T-helper 1 cell (primary cell): ENCODE measurements around the gene TMEM258.

ENCODE experiments used
- DNase-seq, 5 donors: peaks; one replicate each; pipeline ENCODE4 v3.0.0-alpha.2; 2012 to 2020

The TMEM258 gene

DNA sequence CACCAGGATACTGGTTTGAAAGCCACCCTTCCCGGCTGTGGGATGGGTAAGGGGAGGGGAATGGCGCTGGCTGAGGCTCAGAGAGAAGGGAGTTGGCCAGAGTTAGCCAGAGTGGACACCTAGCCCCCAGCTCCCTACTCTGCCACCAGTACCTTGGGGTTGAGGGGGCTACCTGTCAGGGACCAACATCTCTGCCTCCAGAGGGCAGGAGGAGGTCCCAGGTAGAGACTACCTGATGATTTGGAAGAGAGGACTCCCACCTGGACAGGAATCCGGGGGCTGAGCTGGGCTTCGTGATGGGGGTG lies 36.3 kb downstream of the TMEM258 start:
- DNase-seq, result no peak

GRCh38 chr11:61754534-61755482 lies 37.6 kb downstream of the TMEM258 start:
- no peak for DNase-seq

GRCh38 chr11:61753672-61754071 lies 38.7 kb downstream of the TMEM258 start:
- DNase-seq, result no peak

- no peak for DNase-seq
These were observed 39.4 kb downstream of the TMEM258 start for GRCh38 chr11:61752925-61753521.

DNA sequence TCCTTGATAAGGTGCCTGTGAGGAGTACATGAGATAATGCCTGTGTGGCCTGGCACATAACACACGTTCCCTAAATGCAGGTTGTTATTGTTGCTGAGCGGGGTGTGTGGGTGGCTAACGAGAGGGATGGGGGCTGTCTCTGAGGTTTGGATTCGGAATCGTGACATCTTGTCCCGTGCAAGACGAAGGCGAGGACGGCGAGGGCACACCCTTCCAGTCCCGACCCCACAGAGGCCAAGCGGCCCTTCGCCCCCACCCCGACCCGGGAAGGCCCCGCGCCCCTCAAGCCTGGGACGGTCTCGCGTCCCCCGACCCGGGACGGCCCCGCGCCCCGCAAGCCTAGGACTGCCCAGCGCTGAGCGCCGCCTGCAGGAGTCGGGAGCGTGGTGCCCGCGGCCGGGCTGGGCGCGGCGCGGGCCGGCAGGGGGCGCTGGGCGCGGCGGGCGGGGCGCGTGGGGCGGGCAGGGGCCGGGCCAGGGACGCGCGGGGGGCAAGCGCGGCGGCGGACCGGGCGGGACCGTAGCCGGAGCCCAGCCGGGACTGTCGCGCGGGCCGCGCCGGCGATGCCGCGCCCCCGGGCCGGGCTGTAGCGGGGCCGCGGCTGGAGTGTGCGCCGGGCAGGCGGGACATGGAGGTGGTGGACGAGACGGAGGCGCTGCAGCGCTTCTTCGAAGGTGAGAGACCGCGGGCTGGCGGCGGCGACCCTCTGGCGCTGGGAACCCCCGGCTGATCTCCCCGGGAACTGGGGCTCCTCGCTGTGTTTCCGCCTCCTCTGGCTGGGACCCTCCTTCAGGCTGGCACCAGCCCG lies 40.1 kb downstream of the TMEM258 start, which contains the start of gene MYRF:
Gene MYRF (plus strand): TSS at position 520 of the 808 bp plus-strand sequence. CDS start 109 bp downstream, at position 629.
- DNase-seq, result peak; percentile 28 to 61 (median 39)

DNA sequence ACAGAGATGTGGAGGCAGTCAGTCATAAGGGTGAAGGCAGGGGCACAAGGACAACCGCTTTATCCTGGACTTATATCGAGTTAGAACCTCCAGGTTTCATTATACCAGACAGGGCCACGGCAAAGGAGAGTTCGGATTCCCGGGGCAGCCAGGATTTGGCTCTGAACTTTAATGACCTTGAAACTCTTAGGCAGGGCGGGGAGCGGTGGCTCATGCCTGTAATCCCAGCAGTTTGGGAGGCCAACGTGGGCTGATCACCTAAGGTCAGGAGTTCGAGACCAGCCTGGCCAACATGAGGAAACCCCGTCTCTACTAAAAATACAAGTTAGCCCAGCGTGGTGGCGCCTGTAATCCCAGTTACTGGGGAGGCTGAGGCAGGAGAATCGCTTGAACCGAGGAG lies 41.0 kb downstream of the TMEM258 start:
- no peak for DNase-seq

DNA sequence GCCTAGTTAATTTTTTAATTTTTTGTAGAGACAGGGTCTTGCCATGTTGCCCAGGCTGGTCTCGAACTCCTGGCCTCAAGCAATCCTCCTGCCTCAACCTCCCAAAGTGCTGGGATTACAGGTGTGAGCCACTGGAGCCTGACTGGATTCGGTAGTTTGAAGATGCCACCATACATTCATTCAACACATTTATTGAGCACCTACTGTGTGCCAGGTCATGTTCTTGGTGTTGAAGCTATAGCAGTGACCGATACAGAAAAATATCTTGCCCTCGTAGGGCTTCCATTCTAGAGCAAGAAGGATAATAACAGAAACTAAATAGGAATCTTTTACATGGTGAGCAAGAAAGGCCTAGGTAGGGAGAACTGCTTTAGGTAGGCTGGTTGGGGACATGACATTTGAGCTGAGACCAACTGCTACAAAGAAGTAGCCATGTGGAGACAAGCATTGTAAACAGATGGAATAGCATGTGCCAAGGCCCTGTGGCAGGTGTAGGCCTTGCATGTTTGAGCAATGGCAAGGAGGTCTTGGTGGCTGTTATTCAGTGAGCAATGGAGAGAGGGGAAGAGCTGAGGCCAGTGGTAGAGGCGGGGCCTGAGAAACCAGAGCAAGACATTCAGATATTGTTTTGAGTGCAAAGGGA lies 41.6 kb downstream of the TMEM258 start:
- no peak for DNase-seq

GRCh38 chr11:61749591-61750217 lies 42.7 kb downstream of the TMEM258 start:
- no peak for DNase-seq

- no peak for DNase-seq
These were observed 44.5 kb downstream of the TMEM258 start for GRCh38 chr11:61747967-61748285.

GRCh38 chr11:61747192-61747966 lies 45.0 kb downstream of the TMEM258 start:
- peak in 2 of 5 donors; percentile 12 to 34 for DNase-seq

DNA sequence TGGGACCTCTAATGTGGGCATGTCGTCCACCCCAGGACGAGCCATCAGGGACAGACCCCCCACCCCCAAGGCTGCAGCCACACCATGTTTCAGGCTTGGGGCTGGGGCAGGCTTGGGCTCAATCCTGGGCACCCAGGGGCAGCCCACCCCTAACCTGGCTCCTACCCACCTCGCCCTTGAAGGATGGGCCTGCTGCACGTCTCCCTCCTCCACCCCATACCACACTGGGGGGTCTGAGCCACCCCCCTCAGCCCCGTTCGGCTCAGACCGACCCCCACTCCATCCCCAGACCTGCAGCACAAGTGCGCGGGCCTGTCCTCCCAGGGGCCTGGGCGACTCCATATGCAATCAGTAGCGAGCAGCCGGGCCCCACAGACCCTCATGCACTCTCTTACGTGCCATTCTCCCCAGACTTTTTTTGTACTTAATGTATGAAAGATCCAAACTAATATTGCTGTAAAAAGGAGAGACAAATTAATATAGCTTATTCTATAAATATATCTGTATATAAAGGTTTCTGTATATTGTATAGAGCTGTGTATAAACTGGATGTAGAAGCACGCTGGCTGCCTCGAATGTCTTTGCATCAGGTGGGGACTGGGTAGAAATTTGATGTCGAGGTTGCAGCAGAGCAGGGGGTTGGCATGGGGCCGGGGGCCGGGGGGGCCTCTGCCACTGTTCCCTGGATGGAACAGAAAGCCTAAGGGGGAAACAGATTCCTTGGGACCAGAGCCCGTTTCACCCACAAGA lies 45.8 kb downstream of the TMEM258 start:
- DNase-seq, result no peak

GRCh38 chr11:61745781-61746441 lies 46.5 kb downstream of the TMEM258 start:
- DNase-seq, result no peak

GRCh38 chr11:61744609-61745156 lies 47.7 kb downstream of the TMEM258 start:
- DNase-seq, result no peak

DNA sequence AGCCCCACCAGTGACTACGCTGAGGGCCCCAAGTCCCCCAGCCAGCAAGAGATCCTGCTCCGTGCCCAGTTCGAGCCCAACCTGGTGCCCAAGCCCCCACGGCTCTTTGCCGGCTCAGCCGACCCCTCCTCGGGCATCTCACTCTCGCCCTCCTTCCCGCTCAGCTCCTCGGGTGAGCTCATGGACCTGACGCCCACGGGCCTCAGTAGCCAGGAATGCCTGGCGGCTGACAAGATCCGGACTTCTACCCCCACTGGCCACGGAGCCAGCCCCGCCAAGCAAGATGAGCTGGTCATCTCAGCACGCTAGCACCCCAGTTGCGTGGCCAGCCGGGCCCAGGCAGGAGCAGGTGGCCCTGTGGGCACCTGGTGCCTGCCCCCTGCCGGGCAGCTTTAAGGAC lies 48.2 kb downstream of the TMEM258 start:
- DNase-seq, result no peak

- no peak for DNase-seq
These were observed 48.8 kb downstream of the TMEM258 start for GRCh38 chr11:61743486-61744095.

GRCh38 chr11:61742391-61742790 lies 50.0 kb downstream of the TMEM258 start:
- DNase-seq, result no peak

DNA sequence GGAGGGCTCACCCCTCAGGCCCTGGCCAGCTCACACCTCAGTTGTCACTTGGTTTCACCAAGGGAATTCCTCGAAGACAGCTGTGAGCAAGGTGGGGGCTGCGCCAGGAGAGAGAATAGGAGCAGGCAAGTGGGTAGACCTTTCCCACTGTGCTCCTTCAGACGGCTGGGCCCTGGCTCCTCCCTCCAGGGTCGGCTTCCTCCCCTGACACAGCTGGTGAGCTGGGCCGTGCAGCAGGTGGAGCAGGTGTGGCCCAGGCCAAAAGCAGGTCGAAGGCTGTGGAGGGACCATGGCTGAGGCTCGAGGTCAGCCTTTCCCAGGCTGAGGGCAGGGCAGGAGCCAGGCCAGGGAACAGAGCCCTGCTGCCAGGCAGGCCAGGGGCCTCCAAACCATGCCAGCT lies 52.4 kb downstream of the TMEM258 start:
- DNase-seq, result no peak

DNA sequence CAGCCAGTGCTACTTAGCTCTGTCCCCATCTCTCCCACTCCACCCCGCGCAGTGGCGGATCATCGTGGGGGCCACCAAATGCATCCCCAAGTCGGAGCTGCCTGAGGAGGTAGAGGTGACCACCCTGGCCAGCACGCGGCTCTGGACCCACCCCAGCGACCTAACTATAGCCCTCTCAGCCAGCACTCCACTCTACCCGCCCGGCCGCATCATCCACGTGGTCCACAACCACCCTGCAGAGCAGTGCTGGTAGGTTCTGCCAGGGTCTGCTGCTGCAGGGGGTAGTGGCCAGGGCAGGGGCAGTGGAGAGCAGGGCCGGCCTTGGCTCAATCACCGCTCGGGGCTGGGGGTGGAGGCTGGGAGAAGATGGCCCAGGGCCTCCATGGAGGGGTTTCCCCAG lies 53.0 kb downstream of the TMEM258 start:
- no peak for DNase-seq
